ENCODE results near the gene ANKRD17.

DNA sequence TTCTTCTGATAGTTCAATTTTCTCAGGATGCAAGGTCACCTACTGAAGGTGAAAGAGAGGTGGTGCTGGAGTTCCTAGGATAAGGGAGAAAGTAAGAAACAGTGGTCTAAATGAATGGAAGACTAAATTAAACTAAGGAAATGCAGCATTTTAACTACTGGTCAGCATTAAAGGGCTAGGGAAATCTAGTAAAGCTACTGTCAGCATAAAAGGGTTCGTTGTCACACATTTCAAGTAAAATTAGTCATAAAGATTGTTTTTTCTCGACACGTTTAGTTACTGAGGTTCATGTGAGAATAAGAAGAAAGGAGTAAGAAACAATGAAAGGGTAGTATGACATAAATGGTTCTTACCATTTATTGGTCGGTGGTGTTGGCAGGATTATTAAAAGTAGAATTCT, 149.1 kb downstream of the ANKRD17 start:
- TF ChIP-seq, protein P1, sequence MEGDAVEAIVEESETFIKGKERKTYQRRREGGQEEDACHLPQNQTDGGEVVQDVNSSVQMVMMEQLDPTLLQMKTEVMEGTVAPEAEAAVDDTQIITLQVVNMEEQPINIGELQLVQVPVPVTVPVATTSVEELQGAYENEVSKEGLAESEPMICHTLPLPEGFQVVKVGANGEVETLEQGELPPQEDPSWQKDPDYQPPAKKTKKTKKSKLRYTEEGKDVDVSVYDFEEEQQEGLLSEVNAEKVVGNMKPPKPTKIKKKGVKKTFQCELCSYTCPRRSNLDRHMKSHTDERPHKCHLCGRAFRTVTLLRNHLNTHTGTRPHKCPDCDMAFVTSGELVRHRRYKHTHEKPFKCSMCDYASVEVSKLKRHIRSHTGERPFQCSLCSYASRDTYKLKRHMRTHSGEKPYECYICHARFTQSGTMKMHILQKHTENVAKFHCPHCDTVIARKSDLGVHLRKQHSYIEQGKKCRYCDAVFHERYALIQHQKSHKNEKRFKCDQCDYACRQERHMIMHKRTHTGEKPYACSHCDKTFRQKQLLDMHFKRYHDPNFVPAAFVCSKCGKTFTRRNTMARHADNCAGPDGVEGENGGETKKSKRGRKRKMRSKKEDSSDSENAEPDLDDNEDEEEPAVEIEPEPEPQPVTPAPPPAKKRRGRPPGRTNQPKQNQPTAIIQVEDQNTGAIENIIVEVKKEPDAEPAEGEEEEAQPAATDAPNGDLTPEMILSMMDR (IDR thresholded peaks at IDR 0.05; ENCODE audit: poor library complexity, severe bottlenecking), result no peak
- TF ChIP-seq SMC3 (conservative IDR thresholded peaks at IDR 0.05; ENCODE audit: poor library complexity) (no peak), EP300 (conservative IDR thresholded peaks at IDR 0.05; ENCODE audit: poor library complexity, severe bottlenecking) (no peak), EZH2 (IDR thresholded peaks at IDR 0.05; ENCODE audit: borderline replicate concordance, insufficient read depth, low read length, poor library complexity, severe bottlenecking) (no peak), MXI1 (conservative IDR thresholded peaks at IDR 0.05; ENCODE audit: poor library complexity, severe bottlenecking) (no peak), RAD21 (conservative IDR thresholded peaks at IDR 0.05) (no peak), TAF1 (IDR thresholded peaks at IDR 0.05; ENCODE audit: low read depth) (no peak), POLR2AphosphoS5 (IDR thresholded peaks at IDR 0.05) (no peak)
